MCF 10A (cell line): Measurements from ENCODE around the gene NR3C2. TPM values are rescaled to one million over a fixed set of nuclear protein-coding genes. Genes with fewer than 3 reads are reported as not detected.

Experiments used
- BruUV-seq: library from RNA; stranded (reverse); fragments of 400-500 nt; replicated peaks from 2 replicates; lab custom pipeline; 2021; lab: Mats Ljungman, UMichigan
- CTCF ChIA-PET: fragments of 300-600 bp; sonication (Branson Sonifier 250); formaldehyde crosslinking; extraction: SDS; loops from one replicate; lab custom pipeline; 2021; ENCODE audit warnings: antibody characterized with exemption, inconsistent platforms; lab: Yijun Ruan, JAX
- POLR2A ChIA-PET: fragments of 300-600, 350-650 bp; sonication (Branson Sonifier 250); formaldehyde crosslinking; extraction: SDS; loops from one replicate; lab custom pipeline; 2020; ENCODE audit warnings: antibody characterized with exemption, inconsistent platforms; lab: Yijun Ruan, JAX
- DNase-seq: peaks from one replicate; pipeline ENCODE4 v3.0.0-alpha.2; 2018; ENCODE audit not compliant: unreplicated experiment
- H3K27ac Mint-ChIP-seq: one replicate; pipeline ENCODE4 v1.8.0; 2022; ENCODE audit warnings: mild to moderate bottlenecking, low read depth, mixed read lengths; ENCODE audit not compliant: unreplicated experiment
- H3K27me3 Mint-ChIP-seq: one replicate; pipeline ENCODE4 v1.8.0; 2022; ENCODE audit warnings: mixed read lengths; ENCODE audit not compliant: insufficient read depth, unreplicated experiment
- H3K36me3 Mint-ChIP-seq: one replicate; pipeline ENCODE4 v1.8.0; 2022; ENCODE audit warnings: mild to moderate bottlenecking, moderate library complexity, mixed read lengths; ENCODE audit not compliant: insufficient read depth, unreplicated experiment
- H3K4me1 Mint-ChIP-seq: one replicate; pipeline ENCODE4 v1.8.0; 2022; ENCODE audit warnings: mixed read lengths; ENCODE audit not compliant: insufficient read depth, unreplicated experiment
- H3K4me3 Mint-ChIP-seq: one replicate; pipeline ENCODE4 v1.8.0; 2022; ENCODE audit warnings: mild to moderate bottlenecking, moderate library complexity, mixed read lengths; ENCODE audit not compliant: unreplicated experiment
- H3K9me3 Mint-ChIP-seq: one replicate; pipeline ENCODE4 v1.8.0; 2022; ENCODE audit warnings: mixed read lengths; ENCODE audit not compliant: unreplicated experiment
- CTCF ChIP-seq: fragments of 200-600 bp; IDR thresholded peaks from one replicate; pipeline ENCODE4 v1.8.0; 2022; ENCODE audit warnings: antibody characterized with exemption, mild to moderate bottlenecking; ENCODE audit not compliant: unreplicated experiment
- intact Hi-C: fragments of 100-400 bp; cut with micrococcal nuclease; formaldehyde crosslinking; loops from 2 replicates; pipeline ENCODE4 v1.14.1; 2022
- total RNA-seq: library from RNA; stranded (reverse); gene quantifications from 2 replicates; pipeline ENCODE4 v1.2.3, GENCODE V29; 2022

NR3C2 gene
- total RNA-seq, 1 experiment from 2014 or later: 0.21 TPM

GRCh38 chr4:148420397-148420796 lies 21.8 kb downstream of the NR3C2 start:
- ChIA-PET POLR2A (no interaction called here), CTCF (interaction anchor here (0.6 kb wide), 1 partner anchor 120 kb away, joined by 3 read pairs; no protein-coding TSS in a partner anchor)
- no peak for TF ChIP-seq CTCF
- no peaks in the 10 kb centered on the region for H3K27me3 Mint-ChIP-seq
- no TSS peak for BruUV-seq
- H3K4me1 Mint-ChIP-seq: no peaks in the 10 kb centered on the region
- no peak overlapping the region for H3K4me3 Mint-ChIP-seq
- H3K27ac Mint-ChIP-seq: no peak overlapping the region
- H3K9me3 Mint-ChIP-seq: no peaks in the 10 kb centered on the region
- DNase-seq: no peak
- no peaks in the 10 kb centered on the region for H3K36me3 Mint-ChIP-seq
- intact Hi-C loops: no loop called here

GRCh38 chr4:148415500-148415899 lies 26.7 kb downstream of the NR3C2 start:
- intact Hi-C loops: no loop called here
- BruUV-seq: no TSS peak
- DNase-seq: peak; percentile 19
- Mint-ChIP-seq H3K27ac (no peak overlapping the region), H3K27me3 (no peaks in the 10 kb centered on the region), H3K4me1 (no peaks in the 10 kb centered on the region), H3K9me3 (no peaks in the 10 kb centered on the region), H3K36me3 (no peaks in the 10 kb centered on the region), H3K4me3 (no peak overlapping the region)
- ChIA-PET POLR2A (interaction anchor here (0.6 kb wide), 1 partner anchor 19 kb away, joined by 3 read pairs; no protein-coding TSS in a partner anchor), CTCF (interaction anchor here (0.7 to 0.8 kb wide), 2 partner anchors 14 to 61 kb away, joined by 4 read pairs; no protein-coding TSS in a partner anchor)
- TF ChIP-seq CTCF: peak; percentile 7

GRCh38 chr4:148412460-148412994 lies 29.7 kb downstream of the NR3C2 start:
- Mint-ChIP-seq H3K4me3 (no peak overlapping the region), H3K36me3 (no peaks in the 10 kb centered on the region), H3K27me3 (no peaks in the 10 kb centered on the region), H3K4me1 (no peaks in the 10 kb centered on the region), H3K9me3 (no peaks in the 10 kb centered on the region), H3K27ac (no peak overlapping the region)
- intact Hi-C loops: no loop called here
- no peak for TF ChIP-seq CTCF
- BruUV-seq: no TSS peak
- ChIA-PET CTCF (interaction anchor here (0.7 kb wide), 1 partner anchor 523 kb away, joined by 3 read pairs; no protein-coding TSS in a partner anchor), POLR2A (no interaction called here)
- DNase-seq: no peak

GRCh38 chr4:148405161-148405893 lies 36.9 kb downstream of the NR3C2 start:
- DNase-seq: no peak
- POLR2A ChIA-PET: no interaction called here
- no peaks in the 10 kb centered on the region for H3K27me3 Mint-ChIP-seq
- H3K4me1 Mint-ChIP-seq: no peaks in the 10 kb centered on the region
- no peaks in the 10 kb centered on the region for H3K36me3 Mint-ChIP-seq
- BruUV-seq: no TSS peak
- no peak overlapping the region for H3K4me3 Mint-ChIP-seq
- CTCF ChIA-PET: no interaction called here
- H3K9me3 Mint-ChIP-seq: no peaks in the 10 kb centered on the region
- intact Hi-C loops: no loop called here
- H3K27ac Mint-ChIP-seq: no peak overlapping the region
- no peak for TF ChIP-seq CTCF
